ENCODE data around the gene MEGF10.

GRCh38 chr5:127400946-127401670 is 110.5 kb downstream of the MEGF10 start:
- TF ChIP-seq CTCF (conservative IDR thresholded peaks at IDR 0.05), result no peak
- TF ChIP-seq EZH2 (IDR thresholded peaks at IDR 0.05; ENCODE audit: low read depth), result no peak

Data from PC-9 (cell line).